Activated naive CD4-positive, alpha-beta T cell treated with anti-CD3 and anti-CD28 coated beads, Interleukin-2, amount 50 U/mL, for 72 hours (primary cell): ENCODE results near the gene BRSK2. TPM values are rescaled to one million over a fixed set of nuclear protein-coding genes. Genes with fewer than 3 reads are reported as not detected.
A peak's percentile ranks its signal among the peaks of the same experiment; 100 is the strongest.

Experiments
- ATAC-seq, 2 donors: fragments of 150-1000 bp; cut with Tn5 transposase; 2 replicates each; pipeline ENCODE4 v1.10.0; 2021; ENCODE audit warnings: mild to moderate bottlenecking in 2 of 2, moderate library complexity in 2 of 2
- DNase-seq, 2 donors: peaks; one replicate each; pipeline ENCODE4 v3.0.0; 2021 to 2022; ENCODE audit warnings: low spot score in 2 of 2
- H3K27ac Mint-ChIP-seq, 2 donors: one replicate each; pipeline ENCODE4 v1.8.0; 2022; ENCODE audit warnings: mild to moderate bottlenecking in 2 of 2, mixed read lengths in 2 of 2
- H3K36me3 Mint-ChIP-seq, 2 donors: one replicate each; pipeline ENCODE4 v1.8.0; 2022; ENCODE audit warnings: mixed read lengths in 2 of 2
- H3K9me3 Mint-ChIP-seq, 2 donors: one replicate each; pipeline ENCODE4 v1.8.0; 2022; ENCODE audit warnings: mixed read lengths in 2 of 2
- total RNA-seq, 2 donors: library from RNA; stranded (reverse); gene quantifications; one replicate each; pipeline ENCODE4 v1.2.3, GENCODE V29; 2022

BRSK2 gene
- total RNA-seq, 2 donors from 2014 or later, result 0.45 to 1.3 TPM

- H3K36me3 Mint-ChIP-seq, result no peaks in the 10 kb centered on the region
- H3K9me3 Mint-ChIP-seq, result no peaks in the 10 kb centered on the region
- ATAC-seq (no peak), DNase-seq (no peak)
- no peak overlapping the region for H3K27ac Mint-ChIP-seq
Observed at GRCh38 chr11:1445741-1446445, 56.2 kb downstream of the BRSK2 start.

GRCh38 chr11:1446623-1447022 is 56.9 kb downstream of the BRSK2 start:
- Mint-ChIP-seq H3K27ac (no peak overlapping the region), H3K36me3 (no peaks in the 10 kb centered on the region), H3K9me3 (no peaks in the 10 kb centered on the region)
- DNase-seq, result no peak
- ATAC-seq, result no peak

- Mint-ChIP-seq H3K9me3 (no peaks in the 10 kb centered on the region), H3K36me3 (no peaks in the 10 kb centered on the region), H3K27ac (no peak overlapping the region)
- DNase-seq, result no peak
- no peak for ATAC-seq
Observed at GRCh38 chr11:1447845-1448825, 58.4 kb downstream of the BRSK2 start.

- no peak overlapping the region for H3K27ac Mint-ChIP-seq
- no peaks in the 10 kb centered on the region for H3K36me3 Mint-ChIP-seq
- H3K9me3 Mint-ChIP-seq, result no peaks in the 10 kb centered on the region
- ATAC-seq (no peak), DNase-seq (no peak)
Observed at GRCh38 chr11:1448882-1449281, 59.1 kb downstream of the BRSK2 start.

GRCh38 chr11:1449490-1450243 is 59.9 kb downstream of the BRSK2 start:
- no peak for ATAC-seq
- H3K9me3 Mint-ChIP-seq, result no peaks in the 10 kb centered on the region

GRCh38 chr11:1450344-1450875 is 60.7 kb downstream of the BRSK2 start:
- H3K36me3 Mint-ChIP-seq, result no peaks in the 10 kb centered on the region
- H3K27ac Mint-ChIP-seq, result no peak overlapping the region
- no peak for DNase-seq
- no peaks in the 10 kb centered on the region for H3K9me3 Mint-ChIP-seq
- ATAC-seq, result no peak

More at GRCh38 chr11:1449490-1450243, 59.9 kb downstream of the BRSK2 start:
- H3K27ac Mint-ChIP-seq, result no peak overlapping the region
- no peaks in the 10 kb centered on the region for H3K36me3 Mint-ChIP-seq
- DNase-seq, result no peak

- Mint-ChIP-seq H3K9me3 (no peaks in the 10 kb centered on the region), H3K36me3 (no peaks in the 10 kb centered on the region), H3K27ac (no peak overlapping the region)
- ATAC-seq (no peak), DNase-seq (no peak)
Observed at GRCh38 chr11:1450949-1451710, 61.4 kb downstream of the BRSK2 start.

- ATAC-seq, result no peak
- H3K36me3 Mint-ChIP-seq, result no peaks in the 10 kb centered on the region
- H3K9me3 Mint-ChIP-seq, result no peaks in the 10 kb centered on the region
- no peak overlapping the region for H3K27ac Mint-ChIP-seq
- DNase-seq, result no peak
Observed at GRCh38 chr11:1451781-1452470, 62.2 kb downstream of the BRSK2 start.

GRCh38 chr11:1452744-1453143 is 63.0 kb downstream of the BRSK2 start:
- H3K27ac Mint-ChIP-seq, result no peak overlapping the region
- no peaks in the 10 kb centered on the region for H3K9me3 Mint-ChIP-seq
- no peaks in the 10 kb centered on the region for H3K36me3 Mint-ChIP-seq
- no peak for DNase-seq
- no peak for ATAC-seq

- no peaks in the 10 kb centered on the region for H3K9me3 Mint-ChIP-seq
- DNase-seq (peak in 1 of 2 donors; percentile 48), ATAC-seq (peak; percentile 43 to 76)
- H3K36me3 Mint-ChIP-seq, result no peaks in the 10 kb centered on the region
- no peak overlapping the region for H3K27ac Mint-ChIP-seq
Observed at GRCh38 chr11:1453611-1454034, 63.9 kb downstream of the BRSK2 start.

GRCh38 chr11:1454576-1454975 is 64.8 kb downstream of the BRSK2 start:
- ATAC-seq (no peak), DNase-seq (no peak)
- Mint-ChIP-seq H3K36me3 (no peaks in the 10 kb centered on the region), H3K27ac (no peak overlapping the region), H3K9me3 (no peaks in the 10 kb centered on the region)

- Mint-ChIP-seq H3K27ac (no peak overlapping the region), H3K9me3 (no peaks in the 10 kb centered on the region), H3K36me3 (no peaks in the 10 kb centered on the region)
- ATAC-seq (no peak), DNase-seq (no peak)
Observed at GRCh38 chr11:1455032-1455762, 65.5 kb downstream of the BRSK2 start.

GRCh38 chr11:1455763-1456060 is 66.0 kb downstream of the BRSK2 start:
- ATAC-seq (no peak), DNase-seq (no peak)
- Mint-ChIP-seq H3K9me3 (no peaks in the 10 kb centered on the region), H3K27ac (no peak overlapping the region), H3K36me3 (no peaks in the 10 kb centered on the region)

GRCh38 chr11:1456176-1456575 is 66.4 kb downstream of the BRSK2 start:
- H3K9me3 Mint-ChIP-seq, result no peaks in the 10 kb centered on the region
- H3K36me3 Mint-ChIP-seq, result no peaks in the 10 kb centered on the region
- no peak for ATAC-seq
- no peak overlapping the region for H3K27ac Mint-ChIP-seq
- no peak for DNase-seq

- Mint-ChIP-seq H3K36me3 (no peaks in the 10 kb centered on the region), H3K9me3 (no peaks in the 10 kb centered on the region), H3K27ac (no peak overlapping the region)
- ATAC-seq (no peak), DNase-seq (no peak)
Observed at GRCh38 chr11:1456596-1457325, 67.0 kb downstream of the BRSK2 start.
